ENCODE results near the gene SKIL. TPM values are rescaled to one million over a fixed set of nuclear protein-coding genes. Genes with fewer than 3 reads are reported as not detected.
A peak's percentile ranks its signal among the peaks of the same experiment; 100 is the strongest.

SKIL gene
- polyA plus RNA-seq, 4 donors, result 10.6 to 47.6 (median 16.6) TPM

DNA sequence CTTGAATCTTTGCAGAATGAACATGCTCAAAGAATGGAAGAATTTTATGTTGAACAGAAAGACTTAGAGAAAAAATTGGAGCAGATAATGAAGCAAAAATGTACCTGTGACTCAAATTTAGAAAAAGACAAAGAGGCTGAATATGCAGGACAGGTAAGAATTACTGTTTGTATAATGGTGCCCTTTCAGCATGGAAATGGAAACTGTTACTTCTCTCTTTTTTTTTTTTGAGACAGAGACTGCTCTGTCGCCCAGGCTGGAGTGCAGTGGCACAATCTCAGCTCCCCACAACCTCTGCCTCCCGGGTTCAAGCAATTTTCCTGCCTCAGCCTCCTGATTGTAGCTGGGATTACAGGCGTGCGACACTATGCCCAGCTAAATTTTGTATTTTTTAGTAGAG, 33.6 kb downstream of the SKIL start:
- 92 to 94% (median 93%) methylated on average over 4 of the region's 4 CpGs for WGBS, 3 donors
- DNase-seq, result no peak
- peaks cover 0 to 4% of the 10 kb centered on the region in 2 donors for H3K9me3 ChIP-seq (ENCODE audit: control insufficient read depth in 2 of 2, insufficient read depth in 1 of 2, low read depth in 1 of 2, low read length in 1 of 2)

GRCh38 chr3:170397685-170398084, 40.2 kb downstream of the SKIL start:
- Histone ChIP-seq H3K27me3 (ENCODE audit: control insufficient read depth in 3 of 3, insufficient read depth in 3 of 3, low read length in 3 of 3) (no peaks in the 10 kb centered on the region), H3K27ac (ENCODE audit: low read depth in 1 of 3, low read length in 2 of 3) (no peak overlapping the region), H3K4me3 (ENCODE audit: low read depth in 1 of 3, low read length in 3 of 3) (no peak overlapping the region), H3K4me1 (ENCODE audit: control insufficient read depth in 3 of 3, insufficient read depth in 2 of 3, low read depth in 1 of 3, low read length in 2 of 3) (no peaks in the 10 kb centered on the region), H3K9me3 (ENCODE audit: control insufficient read depth in 2 of 2, insufficient read depth in 1 of 2, low read depth in 1 of 2, low read length in 1 of 2) (no peaks in the 10 kb centered on the region), H3K36me3 (ENCODE audit: control insufficient read depth in 3 of 3, insufficient read depth in 2 of 3, low read depth in 1 of 3, low read length in 3 of 3) (peaks cover 0 to 11% (median 0%) of the 10 kb centered on the region in 3 donors)
- no peak for DNase-seq
- FAIRE-seq, result no peak
- 68 to 76% (median 70%) methylated on average over 6 of the region's 6 CpGs for WGBS, 3 donors

More for the DNA sequence above, 33.6 kb downstream of the SKIL start:
- Histone ChIP-seq H3K4me3 (ENCODE audit: low read depth in 1 of 3, low read length in 3 of 3) (no peak overlapping the region), H3K4me1 (ENCODE audit: control insufficient read depth in 3 of 3, insufficient read depth in 2 of 3, low read depth in 1 of 3, low read length in 2 of 3) (no peaks in the 10 kb centered on the region), H3K27ac (ENCODE audit: low read depth in 1 of 3, low read length in 2 of 3) (no peak overlapping the region), H3K36me3 (ENCODE audit: control insufficient read depth in 3 of 3, insufficient read depth in 2 of 3, low read depth in 1 of 3, low read length in 3 of 3) (peaks cover 4 to 36% (median 14%) of the 10 kb centered on the region in 3 donors), H3K27me3 (ENCODE audit: control insufficient read depth in 3 of 3, insufficient read depth in 3 of 3, low read length in 3 of 3) (no peaks in the 10 kb centered on the region)
- FAIRE-seq, result no peak

- FAIRE-seq (no peak), DNase-seq (no peak)
- Histone ChIP-seq H3K4me3 (ENCODE audit: low read depth in 1 of 3, low read length in 3 of 3) (no peak overlapping the region), H3K36me3 (ENCODE audit: control insufficient read depth in 3 of 3, insufficient read depth in 2 of 3, low read depth in 1 of 3, low read length in 3 of 3) (no peaks in the 10 kb centered on the region), H3K9me3 (ENCODE audit: control insufficient read depth in 2 of 2, insufficient read depth in 1 of 2, low read depth in 1 of 2, low read length in 1 of 2) (no peaks in the 10 kb centered on the region), H3K27ac (ENCODE audit: low read depth in 1 of 3, low read length in 2 of 3) (no peak overlapping the region), H3K27me3 (ENCODE audit: control insufficient read depth in 3 of 3, insufficient read depth in 3 of 3, low read length in 3 of 3) (no peaks in the 10 kb centered on the region), H3K4me1 (ENCODE audit: control insufficient read depth in 3 of 3, insufficient read depth in 2 of 3, low read depth in 1 of 3, low read length in 2 of 3) (no peaks in the 10 kb centered on the region)
Observed at GRCh38 chr3:170405101-170405500, 47.6 kb downstream of the SKIL start.

DNA sequence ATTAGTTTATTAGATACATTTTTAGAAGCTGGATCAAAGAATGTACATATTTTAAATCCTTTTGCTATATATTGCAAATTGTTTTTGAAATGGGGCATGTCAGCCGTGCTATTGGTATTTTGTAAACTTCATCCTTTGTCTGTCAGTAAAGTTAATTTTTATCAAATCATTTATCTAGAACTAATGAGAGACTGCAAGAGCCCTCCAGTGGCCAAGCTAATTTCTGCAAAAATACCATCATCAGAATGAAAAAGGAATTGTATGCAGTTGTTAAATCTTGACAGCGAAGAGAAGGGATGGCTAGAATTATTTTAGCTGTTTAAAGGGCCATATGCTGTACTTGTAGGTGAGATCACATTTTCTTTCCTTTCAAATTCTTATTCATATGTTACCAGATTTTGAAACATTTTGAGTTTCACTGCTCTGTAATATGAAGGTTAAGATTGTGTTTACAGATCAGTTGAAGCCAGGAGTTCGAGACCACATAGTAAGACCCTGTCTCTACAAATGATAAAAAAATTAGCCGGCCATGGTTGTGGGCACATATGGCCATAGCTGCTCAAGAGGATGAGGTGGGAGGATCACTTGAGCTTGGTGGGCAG, 53.0 kb downstream of the SKIL start:
- Histone ChIP-seq H3K27me3 (ENCODE audit: control insufficient read depth in 3 of 3, insufficient read depth in 3 of 3, low read length in 3 of 3) (no peaks in the 10 kb centered on the region), H3K4me3 (ENCODE audit: low read depth in 1 of 3, low read length in 3 of 3) (no peak overlapping the region), H3K27ac (ENCODE audit: low read depth in 1 of 3, low read length in 2 of 3) (no peak overlapping the region), H3K36me3 (ENCODE audit: control insufficient read depth in 3 of 3, insufficient read depth in 2 of 3, low read depth in 1 of 3, low read length in 3 of 3) (no peaks in the 10 kb centered on the region), H3K4me1 (ENCODE audit: control insufficient read depth in 3 of 3, insufficient read depth in 2 of 3, low read depth in 1 of 3, low read length in 2 of 3) (no peaks in the 10 kb centered on the region), H3K9me3 (ENCODE audit: control insufficient read depth in 2 of 2, insufficient read depth in 1 of 2, low read depth in 1 of 2, low read length in 1 of 2) (no peaks in the 10 kb centered on the region)
- FAIRE-seq (no peak), DNase-seq (peak; percentile 46 to 54)
- 41 to 62% (median 47%) methylated on average over 4 of the region's 4 CpGs for WGBS, 3 donors

DNA sequence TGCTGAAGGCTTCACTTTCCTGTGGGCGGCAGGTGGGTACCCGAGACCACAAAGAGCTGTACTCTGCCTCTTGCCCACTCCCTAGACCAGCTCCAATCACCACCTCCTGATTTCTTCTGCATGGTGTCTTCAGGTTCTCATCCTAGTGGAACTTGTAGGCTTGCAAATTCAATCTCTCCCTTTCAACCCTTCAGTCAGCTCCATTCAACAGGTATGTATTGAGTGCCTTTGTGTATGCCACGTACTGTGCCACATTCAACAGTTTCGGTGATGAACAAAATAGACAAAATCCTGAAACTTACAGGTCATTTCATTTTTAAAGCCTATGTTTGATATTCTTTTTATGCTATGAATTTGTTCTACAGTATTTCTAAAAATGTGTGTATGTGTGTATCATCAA, 55.8 kb downstream of the SKIL start:
- WGBS, 3 donors, result 90 to 95% (median 95%) methylated on average over 4 of the region's 4 CpGs
- Histone ChIP-seq H3K4me3 (ENCODE audit: low read depth in 1 of 3, low read length in 3 of 3) (no peak overlapping the region), H3K27me3 (ENCODE audit: control insufficient read depth in 3 of 3, insufficient read depth in 3 of 3, low read length in 3 of 3) (peaks cover 0 to 5% (median 0%) of the 10 kb centered on the region in 3 donors), H3K4me1 (ENCODE audit: control insufficient read depth in 3 of 3, insufficient read depth in 2 of 3, low read depth in 1 of 3, low read length in 2 of 3) (peaks cover 0 to 3% (median 0%) of the 10 kb centered on the region in 3 donors), H3K36me3 (ENCODE audit: control insufficient read depth in 3 of 3, insufficient read depth in 2 of 3, low read depth in 1 of 3, low read length in 3 of 3) (no peaks in the 10 kb centered on the region), H3K9me3 (ENCODE audit: control insufficient read depth in 2 of 2, insufficient read depth in 1 of 2, low read depth in 1 of 2, low read length in 1 of 2) (no peaks in the 10 kb centered on the region), H3K27ac (ENCODE audit: low read depth in 1 of 3, low read length in 2 of 3) (no peak overlapping the region)
- DNase-seq (no peak), FAIRE-seq (no peak)

GRCh38 chr3:170414202-170414663, 56.7 kb downstream of the SKIL start:
- FAIRE-seq, result no peak
- 33 to 37% (median 34%) methylated on average over 5 of the region's 5 CpGs for WGBS, 3 donors

DNA sequence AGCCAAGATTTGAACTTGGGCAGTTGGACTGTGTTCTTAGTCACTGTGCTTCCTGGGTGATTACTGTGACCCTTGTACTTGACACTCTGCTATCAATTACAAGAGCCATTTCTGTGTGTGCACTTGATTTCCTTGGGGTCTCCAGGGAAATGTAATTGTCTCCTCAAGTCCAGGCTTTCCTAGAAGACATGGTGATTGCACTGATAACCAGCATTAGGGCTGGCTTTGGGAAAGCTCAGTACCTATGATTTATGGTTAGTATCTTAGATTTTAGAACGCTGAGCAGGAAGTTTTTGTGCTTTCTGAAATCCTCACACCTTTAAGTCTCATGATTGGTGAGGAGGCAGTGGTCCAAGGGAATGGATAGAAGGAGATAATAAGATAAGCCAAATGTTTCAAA, 59.6 kb downstream of the SKIL start:
- FAIRE-seq (no peak), DNase-seq (peak; percentile 25 to 28)
- Histone ChIP-seq H3K27me3 (ENCODE audit: control insufficient read depth in 3 of 3, insufficient read depth in 3 of 3, low read length in 3 of 3) (peaks cover 7 to 28% (median 9%) of the 10 kb centered on the region in 3 donors), H3K27ac (ENCODE audit: low read depth in 1 of 3, low read length in 2 of 3) (no peak overlapping the region), H3K4me3 (ENCODE audit: low read depth in 1 of 3, low read length in 3 of 3) (no peak overlapping the region), H3K9me3 (ENCODE audit: control insufficient read depth in 2 of 2, insufficient read depth in 1 of 2, low read depth in 1 of 2, low read length in 1 of 2) (no peaks in the 10 kb centered on the region), H3K4me1 (ENCODE audit: control insufficient read depth in 3 of 3, insufficient read depth in 2 of 3, low read depth in 1 of 3, low read length in 2 of 3) (peaks cover 0 to 12% (median 7%) of the 10 kb centered on the region in 3 donors), H3K36me3 (ENCODE audit: control insufficient read depth in 3 of 3, insufficient read depth in 2 of 3, low read depth in 1 of 3, low read length in 3 of 3) (no peaks in the 10 kb centered on the region)
- WGBS, 3 donors, result 24 to 59% (median 29%) methylated on average over 1 of the region's 1 CpG

More at GRCh38 chr3:170414202-170414663, 56.7 kb downstream of the SKIL start:
- Histone ChIP-seq H3K36me3 (ENCODE audit: control insufficient read depth in 3 of 3, insufficient read depth in 2 of 3, low read depth in 1 of 3, low read length in 3 of 3) (no peaks in the 10 kb centered on the region), H3K9me3 (ENCODE audit: control insufficient read depth in 2 of 2, insufficient read depth in 1 of 2, low read depth in 1 of 2, low read length in 1 of 2) (no peaks in the 10 kb centered on the region), H3K27ac (ENCODE audit: low read depth in 1 of 3, low read length in 2 of 3) (no peak overlapping the region), H3K4me1 (ENCODE audit: control insufficient read depth in 3 of 3, insufficient read depth in 2 of 3, low read depth in 1 of 3, low read length in 2 of 3) (peaks cover 0 to 7% (median 7%) of the 10 kb centered on the region in 3 donors), H3K4me3 (ENCODE audit: low read depth in 1 of 3, low read length in 3 of 3) (no peak overlapping the region), H3K27me3 (ENCODE audit: control insufficient read depth in 3 of 3, insufficient read depth in 3 of 3, low read length in 3 of 3) (peaks cover 5 to 13% (median 7%) of the 10 kb centered on the region in 3 donors)
- DNase-seq, result peak; percentile 71 to 73

- 4 to 8% (median 4%) methylated on average over 52 to 79 of the region's 79 CpGs for WGBS, 3 donors
- Histone ChIP-seq H3K4me1 (ENCODE audit: control insufficient read depth in 3 of 3, insufficient read depth in 2 of 3, low read depth in 1 of 3, low read length in 2 of 3) (peaks cover 0 to 12% (median 7%) of the 10 kb centered on the region in 3 donors), H3K4me3 (ENCODE audit: low read depth in 1 of 3, low read length in 3 of 3) (peak within 1 kb of the TSS in 2 of 3 donors; percentile 40 to 54), H3K27ac (ENCODE audit: low read depth in 1 of 3, low read length in 2 of 3) (no peak within 1 kb of the TSS), H3K27me3 (ENCODE audit: control insufficient read depth in 3 of 3, insufficient read depth in 3 of 3, low read length in 3 of 3) (peaks cover 7 to 30% (median 9%) of the 10 kb centered on the region in 3 donors), H3K9me3 (ENCODE audit: control insufficient read depth in 2 of 2, insufficient read depth in 1 of 2, low read depth in 1 of 2, low read length in 1 of 2) (no peaks in the 10 kb centered on the region), H3K36me3 (ENCODE audit: control insufficient read depth in 3 of 3, insufficient read depth in 2 of 3, low read depth in 1 of 3, low read length in 3 of 3) (no peaks in the 10 kb centered on the region)
- DNase-seq (peak in 1 of 2 donors; percentile 50), FAIRE-seq (no peak)
Observed at GRCh38 chr3:170418422-170419398, 61.2 kb downstream of the SKIL start, which contains the start of gene CLDN11. CLDN11 (plus strand) TSS chr3:170418868; CDS start chr3:170419067, 199 bp downstream.
